SK-N-MC (cell line): Measurements from ENCODE around the gene CKAP2.
"Not testable (repeated sequence)": the region's sequence is repeated elsewhere in the genome, so short reads cannot be mapped to it uniquely, and the experiment has no call there.

Experiments
- DNase-seq: peaks from one replicate; pipeline ENCODE4 v3.0.0-alpha.2; 2011; ENCODE audit warnings: low read depth, low spot score
- H3K27ac ChIP-seq: fragments of 200-600 bp; sonication (generic); 2 replicates; pipeline ENCODE4 v1.5.1; 2016; ENCODE audit warnings: mixed run types
- H3K36me3 ChIP-seq: fragments of 200-600 bp; sonication (generic); 2 replicates; pipeline ENCODE4 v1.6.1; 2017; ENCODE audit warnings: antibody characterized with exemption, low read length, mixed read lengths; ENCODE audit not compliant: insufficient read depth
- H3K4me3 ChIP-seq: fragments of 200-600 bp; sonication (generic); 2 replicates; pipeline ENCODE4 v1.5.1; 2016
- H3K9ac ChIP-seq: fragments of 200-600 bp; sonication (generic); 2 replicates; pipeline ENCODE4 v1.8.0; 2017; ENCODE audit warnings: mixed run types, mixed read lengths; ENCODE audit not compliant: insufficient read length
- H3K9me3 ChIP-seq: fragments of 200-600 bp; sonication (generic); 2 replicates; pipeline ENCODE4 v1.6.1; 2017; ENCODE audit warnings: low read depth, mild to moderate bottlenecking, antibody characterized with exemption, low read length, moderate library complexity, mixed read lengths
- EZH2 ChIP-seq: fragments of 200-600 bp; sonication (generic); IDR thresholded peaks from one replicate; pipeline ENCODE4 v1.6.1; 2017; ENCODE audit warnings: antibody characterized with exemption
- FOXP2 ChIP-seq: optimal IDR thresholded peaks from 2 replicates; pipeline ENCODE3; 2011; ENCODE audit warnings: mild to moderate bottlenecking, moderate library complexity; ENCODE audit not compliant: insufficient read depth; ENCODE audit errors: extremely low read length, control extremely low read depth
- POLR2AphosphoS5 ChIP-seq: IDR thresholded peaks from 2 replicates; pipeline ENCODE4 v1.6.1; 2012; ENCODE audit warnings: mild to moderate bottlenecking, low read depth, low read length, borderline replicate concordance

Gene CKAP2, protein sequence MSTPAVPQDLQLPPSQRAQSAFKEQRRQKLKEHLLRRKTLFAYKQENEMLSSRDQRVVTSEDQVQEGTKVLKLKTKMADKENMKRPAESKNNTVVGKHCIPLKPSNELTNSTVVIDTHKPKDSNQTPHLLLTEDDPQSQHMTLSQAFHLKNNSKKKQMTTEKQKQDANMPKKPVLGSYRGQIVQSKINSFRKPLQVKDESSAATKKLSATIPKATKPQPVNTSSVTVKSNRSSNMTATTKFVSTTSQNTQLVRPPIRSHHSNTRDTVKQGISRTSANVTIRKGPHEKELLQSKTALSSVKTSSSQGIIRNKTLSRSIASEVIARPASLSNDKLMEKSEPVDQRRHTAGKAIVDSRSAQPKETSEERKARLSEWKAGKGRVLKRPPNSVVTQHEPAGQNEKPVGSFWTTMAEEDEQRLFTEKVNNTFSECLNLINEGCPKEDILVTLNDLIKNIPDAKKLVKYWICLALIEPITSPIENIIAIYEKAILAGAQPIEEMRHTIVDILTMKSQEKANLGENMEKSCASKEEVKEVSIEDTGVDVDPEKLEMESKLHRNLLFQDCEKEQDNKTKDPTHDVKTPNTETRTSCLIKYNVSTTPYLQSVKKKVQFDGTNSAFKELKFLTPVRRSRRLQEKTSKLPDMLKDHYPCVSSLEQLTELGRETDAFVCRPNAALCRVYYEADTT

DNA sequence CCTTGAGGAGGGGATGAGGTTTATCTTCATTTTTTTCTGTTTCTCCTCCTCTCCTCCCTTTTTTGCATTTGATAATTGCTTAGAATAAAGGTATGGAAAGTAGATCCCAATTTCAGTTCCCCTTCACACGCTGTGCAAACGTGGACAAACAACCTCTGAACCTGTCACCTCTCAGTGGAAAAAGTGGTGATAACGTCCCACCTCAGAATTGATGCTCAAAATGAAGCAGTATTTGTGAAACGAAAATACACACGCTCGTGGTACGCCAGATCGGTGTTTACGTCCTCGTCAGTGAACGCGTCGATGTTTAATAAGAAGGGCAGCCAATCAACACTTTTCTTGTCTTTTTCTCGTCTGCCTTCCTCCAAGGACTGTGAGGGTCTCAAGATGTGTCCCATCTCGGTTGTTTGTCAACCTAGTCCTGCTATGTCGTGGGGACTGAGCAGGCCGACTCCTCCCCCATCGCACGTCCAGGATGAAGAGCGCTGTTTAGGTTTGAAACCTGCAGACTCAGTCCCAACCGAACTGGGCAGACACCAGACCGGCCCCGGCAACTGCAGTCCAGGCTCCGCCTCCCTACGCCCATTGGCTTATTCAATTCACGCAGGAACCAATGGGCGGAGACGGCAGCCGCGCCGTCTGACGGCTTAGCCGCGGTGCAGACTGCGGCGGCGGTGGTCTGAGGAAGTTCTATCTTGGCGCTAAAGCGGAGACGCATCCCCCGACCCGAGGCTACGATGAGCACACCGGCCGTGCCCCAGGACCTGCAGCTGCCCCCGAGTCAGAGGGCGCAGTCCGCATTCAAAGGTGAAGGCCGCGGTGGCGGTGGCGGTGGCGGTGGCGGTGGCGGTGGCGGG is at the start of gene CKAP2:
Gene CKAP2 (plus strand): TSS at position 659 of the 857 bp plus-strand sequence. CDS start 79 bp downstream, at position 738.
- Histone ChIP-seq H3K27ac (peak within 1 kb of the TSS; percentile 84), H3K36me3 (peaks cover 35% of the 10 kb centered on the region), H3K4me3 (peak within 1 kb of the TSS; percentile 86), H3K9me3 (no peaks in the 10 kb centered on the region), H3K9ac (peak within 1 kb of the TSS; percentile 85)
- peak; percentile 77 for DNase-seq
- TF ChIP-seq FOXP2 (no peak), POLR2AphosphoS5 (peak; percentile 92)

- no peak for TF ChIP-seq FOXP2
- no peak for TF ChIP-seq EZH2
- no peak; the same call in 1 of the 2 replicates for TF ChIP-seq POLR2AphosphoS5
- peak within 1 kb of the TSS; percentile 75 for H3K4me3 ChIP-seq
- no peak for DNase-seq
- H3K9me3 ChIP-seq: no peaks in the 10 kb centered on the region
- peak within 1 kb of the TSS; percentile 51 for H3K9ac ChIP-seq
- H3K27ac ChIP-seq: no peak within 1 kb of the TSS
- no peaks in the 10 kb centered on the region for H3K36me3 ChIP-seq
Measured at GRCh38 chr13:52405767-52406494, 49.3 kb upstream of the CKAP2 start, which contains the start of gene THSD1. THSD1 (minus strand) TSS chr13:52406172; CDS start chr13:52402600, 3,572 bp downstream.

- TF ChIP-seq FOXP2 (no peak), POLR2AphosphoS5 (no peak), EZH2 (no peak)
- H3K9ac ChIP-seq: no peak overlapping the region
Measured at GRCh38 chr13:52406629-52407028, 48.6 kb upstream of the CKAP2 start.

DNA sequence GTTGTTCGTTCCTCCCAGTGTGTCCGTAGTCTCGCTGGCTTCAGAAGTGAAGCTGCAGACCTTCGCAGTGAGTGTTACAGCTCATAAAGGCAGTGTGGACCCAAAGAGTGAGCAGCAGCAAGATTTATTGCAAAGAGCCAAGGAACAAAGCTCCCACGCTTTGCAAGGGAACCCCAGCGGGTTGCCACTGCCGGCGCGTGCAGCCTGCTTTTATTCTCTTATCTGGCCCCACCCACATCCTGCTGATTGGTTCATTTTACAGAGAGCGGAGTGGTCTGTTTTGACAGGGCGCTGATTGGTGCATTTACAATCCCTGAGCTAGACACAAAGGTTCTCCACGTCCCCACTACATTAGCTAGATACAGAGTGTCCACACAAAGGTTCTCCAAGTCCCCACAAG is 47.8 kb upstream of the CKAP2 start:
- H3K27ac ChIP-seq, H3K9ac ChIP-seq, H3K36me3 ChIP-seq, H3K9me3 ChIP-seq, H3K4me3 ChIP-seq, DNase-seq: not testable (repeated sequence)

More at GRCh38 chr13:52406629-52407028, 48.6 kb upstream of the CKAP2 start:
- H3K9me3 ChIP-seq: no peaks in the 10 kb centered on the region
- no peaks in the 10 kb centered on the region for H3K36me3 ChIP-seq
- peak overlapping the region; percentile 75 for H3K4me3 ChIP-seq
- no peak for DNase-seq
- no peak overlapping the region for H3K27ac ChIP-seq

DNA sequence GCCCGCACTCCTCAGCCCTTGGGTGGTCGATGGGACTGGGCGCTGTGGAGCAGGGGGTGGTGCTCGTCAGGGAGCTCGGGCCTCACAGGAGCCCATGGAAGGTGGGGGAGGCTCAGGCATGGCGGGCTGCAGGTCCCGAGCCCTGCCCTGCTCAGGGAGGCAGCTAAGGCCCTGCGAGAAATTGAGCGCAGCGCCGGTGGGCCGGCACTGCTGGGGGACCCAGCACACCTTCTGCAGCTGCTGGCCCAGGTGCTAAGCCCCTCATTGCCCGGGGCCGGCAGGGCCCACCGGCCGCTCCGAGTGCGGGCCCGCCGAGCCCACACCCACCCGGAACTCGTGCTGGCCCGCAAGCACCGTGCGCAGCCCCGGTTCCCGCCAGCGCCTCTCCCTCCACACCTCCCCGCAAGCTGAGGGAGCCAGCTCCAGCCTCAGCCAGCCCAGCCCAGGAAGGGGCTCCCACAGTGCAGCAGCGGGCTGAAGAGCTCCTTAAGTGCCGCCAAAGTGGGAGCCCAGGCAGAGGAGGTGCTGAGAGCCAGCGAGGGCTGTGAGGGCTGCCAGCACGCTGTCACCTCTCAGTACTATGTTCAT is 47.1 kb upstream of the CKAP2 start:
- not testable (repeated sequence) for H3K9me3 ChIP-seq, H3K27ac ChIP-seq, H3K36me3 ChIP-seq, H3K9ac ChIP-seq, DNase-seq, H3K4me3 ChIP-seq

DNA sequence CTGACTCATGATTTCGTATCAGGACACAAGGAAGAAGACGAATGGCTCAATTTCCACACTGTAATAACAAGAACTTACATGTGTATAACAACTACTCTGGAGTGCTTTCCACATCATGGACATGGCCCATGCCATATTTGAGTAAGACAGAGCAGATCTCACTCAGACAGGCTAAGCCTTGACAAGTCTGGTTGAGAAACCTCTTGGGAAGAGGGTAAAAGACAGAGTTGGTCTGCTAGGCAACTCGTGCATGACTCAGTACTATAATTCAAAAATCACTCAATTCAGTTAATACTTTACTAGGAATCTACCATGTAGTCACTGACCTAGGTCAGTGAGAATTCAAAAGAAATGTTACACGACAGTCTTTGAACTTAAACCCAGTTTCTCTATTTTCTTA is 43.6 kb upstream of the CKAP2 start:
- TF ChIP-seq FOXP2 (no peak), POLR2AphosphoS5 (no peak), EZH2 (no peak)
- Histone ChIP-seq H3K9ac (no peak overlapping the region), H3K9me3 (no peaks in the 10 kb centered on the region), H3K4me3 (no peak overlapping the region), H3K27ac (no peak overlapping the region), H3K36me3 (peaks cover 34% of the 10 kb centered on the region)
- DNase-seq: no peak

DNA sequence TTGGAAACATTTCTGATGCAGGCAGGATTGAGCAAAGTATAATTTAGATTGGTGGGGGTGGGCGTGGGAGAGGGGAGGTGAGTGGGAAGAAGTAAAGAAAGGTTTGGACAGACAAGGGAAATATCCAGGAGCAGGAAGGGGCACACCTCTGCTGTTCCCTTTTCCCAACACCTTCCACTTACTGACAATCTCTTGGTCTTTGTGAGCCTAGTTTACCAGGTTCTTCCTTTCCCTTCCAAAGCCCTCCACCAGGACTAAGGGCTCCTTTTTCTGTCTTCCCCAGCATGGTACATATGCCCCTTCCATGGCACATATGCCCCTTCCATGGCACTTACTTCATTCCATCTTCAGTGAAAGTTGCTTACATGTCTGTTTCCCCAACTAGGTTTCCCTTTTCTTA is 43.1 kb upstream of the CKAP2 start:
- TF ChIP-seq POLR2AphosphoS5: no peak
- TF ChIP-seq FOXP2: no peak
- TF ChIP-seq EZH2: no peak
- no peak for DNase-seq
- Histone ChIP-seq H3K27ac (no peak overlapping the region), H3K36me3 (peaks cover 38% of the 10 kb centered on the region), H3K9ac (no peak overlapping the region), H3K9me3 (no peaks in the 10 kb centered on the region), H3K4me3 (no peak overlapping the region)
